Measurements from ENCODE around the gene ARHGAP8.

The ARHGAP8 gene

DNA sequence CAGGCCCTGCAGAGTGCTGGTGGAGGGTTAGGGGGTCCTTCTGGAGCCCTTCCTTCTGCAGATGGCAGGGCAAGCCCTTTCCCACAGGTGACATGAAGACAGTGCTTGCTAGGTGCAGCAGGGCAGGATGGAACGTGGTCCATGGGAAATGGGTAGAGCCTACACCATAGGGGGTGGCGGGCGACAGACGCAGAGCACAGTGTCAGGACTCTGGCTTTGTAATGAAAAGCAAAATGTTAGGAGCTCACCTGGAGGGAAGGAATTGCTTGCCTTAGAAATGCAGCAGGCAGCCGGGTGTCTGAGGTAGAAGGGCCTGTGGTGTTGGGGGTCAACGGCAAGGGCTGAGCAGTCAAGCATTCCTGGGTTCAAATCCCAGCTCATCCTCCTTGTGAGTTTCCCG lies 54.9 kb downstream of the ARHGAP8 start:
- no peak for FAIRE-seq

DNA sequence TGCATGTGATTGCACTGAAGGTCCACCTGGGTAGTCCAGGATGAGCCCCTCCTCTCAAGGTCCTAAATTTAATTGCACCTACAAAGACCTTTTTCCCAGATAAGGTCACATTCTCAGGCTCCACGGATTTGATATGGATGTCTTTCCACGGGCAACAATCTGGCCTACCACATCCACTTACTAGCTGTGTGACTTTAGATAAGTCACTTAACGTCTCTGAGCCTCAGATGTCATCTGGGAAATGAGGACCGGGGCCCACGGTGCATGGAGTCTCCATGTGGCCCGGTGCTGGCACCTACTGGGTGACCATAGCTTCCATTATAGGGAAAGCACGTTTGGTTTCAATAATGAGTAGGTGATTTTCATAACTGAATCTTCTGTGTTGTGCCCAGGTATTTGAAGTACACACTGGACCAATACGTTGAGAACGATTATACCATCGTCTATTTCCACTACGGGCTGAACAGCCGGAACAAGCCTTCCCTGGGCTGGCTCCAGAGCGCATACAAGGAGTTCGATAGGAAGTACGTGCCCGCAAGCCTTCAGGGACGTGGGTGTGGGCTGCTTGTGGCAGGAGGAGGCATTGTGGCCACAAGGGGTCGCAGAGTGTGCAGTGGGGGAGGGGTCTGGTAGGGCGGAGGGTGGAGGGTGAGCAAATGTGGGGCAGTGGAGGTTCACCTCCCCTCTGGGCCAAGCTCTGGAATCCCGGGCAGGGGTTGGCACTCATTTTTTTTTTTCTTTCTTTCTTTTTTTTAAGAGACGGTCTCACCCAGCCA lies 55.7 kb downstream of the ARHGAP8 start:
- no peak for FAIRE-seq

DNA sequence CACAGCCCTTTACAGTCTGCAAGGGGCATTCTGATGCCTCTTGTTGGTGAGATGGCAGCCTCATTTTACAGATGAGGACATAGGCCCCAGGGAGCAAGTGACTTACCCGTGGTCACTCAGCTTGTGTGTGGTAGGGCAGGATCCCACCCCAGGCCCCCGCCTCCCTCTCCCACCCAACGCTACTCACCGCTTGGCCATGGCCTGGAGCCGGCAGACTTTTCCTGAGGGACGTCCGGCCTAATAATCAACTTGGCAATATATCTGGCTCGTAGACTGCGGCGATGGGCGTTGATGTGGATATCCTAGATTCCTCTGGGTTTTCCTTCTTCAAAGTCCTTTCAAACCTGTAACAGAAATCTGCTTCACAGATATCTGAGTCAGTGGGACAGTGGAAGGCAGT lies 57.1 kb downstream of the ARHGAP8 start:
- FAIRE-seq, result no peak

DNA sequence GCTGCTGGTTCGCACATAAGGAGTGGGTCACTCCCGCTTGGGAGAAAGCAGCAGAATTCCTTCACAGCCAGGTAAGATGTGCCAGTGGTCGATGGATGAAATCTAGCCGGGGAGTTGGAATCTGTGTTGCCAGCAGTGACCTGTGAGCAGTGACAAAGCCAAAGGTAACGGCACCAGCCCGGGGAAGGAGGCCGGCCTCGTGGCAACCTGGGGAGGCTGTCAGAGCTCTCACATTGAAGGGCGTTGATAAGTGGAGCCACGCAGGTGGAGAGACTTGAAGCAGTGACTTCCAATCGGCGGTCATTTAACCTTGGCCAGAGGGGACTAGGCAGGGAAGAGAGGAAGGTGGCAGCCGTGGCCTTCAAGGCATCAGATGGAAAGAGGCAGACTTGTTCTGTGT lies 58.8 kb downstream of the ARHGAP8 start:
- no peak for FAIRE-seq

DNA sequence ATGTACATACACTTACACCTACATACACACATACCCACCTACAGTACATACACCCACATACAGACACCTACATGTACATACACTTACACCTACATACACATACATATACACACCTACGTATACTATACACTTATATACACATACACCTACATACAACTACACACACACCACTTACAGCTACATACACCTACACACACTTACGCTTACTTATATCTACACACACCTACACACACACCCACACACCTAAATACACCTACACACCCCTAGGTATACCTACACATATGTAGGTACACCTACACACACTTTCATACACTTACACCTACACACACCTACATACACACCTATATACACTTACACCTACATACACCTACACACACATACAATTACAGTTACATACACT lies 61.0 kb downstream of the ARHGAP8 start:
- FAIRE-seq, result no peak

DNA sequence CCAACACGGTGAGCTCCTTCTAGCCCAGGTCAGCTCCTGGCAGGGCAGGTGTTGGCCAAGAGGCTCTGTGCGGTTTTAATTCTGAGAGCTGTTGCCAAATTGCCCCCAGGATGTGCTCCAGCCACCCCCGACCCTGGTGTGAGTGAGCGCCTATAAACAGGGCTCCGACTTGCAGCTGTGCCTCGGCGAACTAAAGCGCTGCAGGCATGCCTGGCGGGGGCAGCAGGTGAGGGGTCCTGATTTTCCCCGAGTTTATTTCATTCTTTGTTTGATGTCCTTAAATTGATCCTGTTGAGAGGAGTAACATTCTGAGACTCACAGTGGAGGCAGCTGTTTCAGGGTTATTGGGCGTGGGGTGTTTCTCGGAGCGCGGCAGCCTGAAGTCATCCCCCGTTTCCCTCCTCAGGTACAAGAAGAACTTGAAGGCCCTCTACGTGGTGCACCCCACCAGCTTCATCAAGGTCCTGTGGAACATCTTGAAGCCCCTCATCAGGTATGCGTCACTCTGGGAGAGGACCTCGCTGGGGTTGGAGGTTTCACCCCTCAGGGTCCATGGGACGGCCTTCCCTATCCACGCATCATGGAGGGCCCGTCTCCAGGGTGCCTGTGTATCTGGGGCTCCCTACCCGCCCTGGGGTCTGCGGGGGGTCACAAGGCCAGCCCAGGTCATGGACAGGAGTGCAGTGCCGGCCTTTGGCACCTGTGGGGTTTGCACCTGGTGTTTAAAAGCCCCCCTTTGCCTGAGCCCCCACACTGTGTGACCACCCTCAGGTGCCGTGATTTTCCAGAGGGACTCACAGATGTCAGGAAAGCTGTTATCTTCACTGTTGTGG lies 62.1 kb downstream of the ARHGAP8 start:
- no peak for FAIRE-seq

DNA sequence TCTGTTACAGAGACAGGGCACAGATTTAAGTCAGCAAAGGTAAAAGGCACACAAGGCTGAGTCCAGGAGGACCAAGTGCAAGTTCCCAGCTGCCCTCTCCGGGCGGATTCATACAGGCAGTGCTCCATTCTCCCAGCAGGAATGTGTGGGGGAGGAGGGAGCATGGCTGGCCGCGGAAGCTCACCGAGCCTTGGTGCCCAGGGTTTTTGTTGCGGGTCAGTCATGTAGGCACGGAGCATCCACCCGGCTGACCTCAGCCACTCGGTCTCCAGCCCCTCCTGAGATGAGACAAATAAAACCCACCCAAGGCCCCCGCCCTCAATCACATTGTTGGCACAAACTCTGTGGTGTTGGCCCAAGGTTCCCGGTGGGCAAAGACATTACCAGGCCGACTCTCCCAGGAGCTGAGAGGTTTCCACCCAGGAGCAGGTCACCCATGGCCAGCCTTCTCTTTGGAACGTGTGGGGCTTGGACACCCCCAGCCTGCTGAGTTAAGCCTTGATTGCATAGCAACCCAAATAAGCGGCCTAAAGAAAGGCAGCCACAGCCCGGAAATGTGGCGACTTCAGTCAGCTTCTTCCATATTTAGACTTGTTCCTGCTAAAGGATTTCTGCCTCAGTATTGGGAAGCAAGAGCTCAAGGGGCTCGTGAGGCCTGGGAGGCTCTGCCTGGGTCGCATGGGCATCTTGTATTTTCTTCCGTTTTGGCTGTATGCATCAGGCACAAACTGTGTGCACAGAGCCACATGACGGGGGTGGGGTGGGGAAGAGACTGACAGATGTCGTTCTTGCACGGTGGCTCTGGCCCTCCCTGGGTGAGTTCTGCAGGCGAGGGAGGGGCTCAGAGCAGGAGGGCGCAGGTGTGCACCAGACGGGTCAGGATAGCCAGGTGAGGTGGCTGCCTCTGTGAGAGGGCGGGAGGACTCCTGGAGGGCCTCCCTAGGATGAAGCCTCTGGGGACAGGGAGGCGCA lies 63.0 kb downstream of the ARHGAP8 start:
- no peak for FAIRE-seq

DNA sequence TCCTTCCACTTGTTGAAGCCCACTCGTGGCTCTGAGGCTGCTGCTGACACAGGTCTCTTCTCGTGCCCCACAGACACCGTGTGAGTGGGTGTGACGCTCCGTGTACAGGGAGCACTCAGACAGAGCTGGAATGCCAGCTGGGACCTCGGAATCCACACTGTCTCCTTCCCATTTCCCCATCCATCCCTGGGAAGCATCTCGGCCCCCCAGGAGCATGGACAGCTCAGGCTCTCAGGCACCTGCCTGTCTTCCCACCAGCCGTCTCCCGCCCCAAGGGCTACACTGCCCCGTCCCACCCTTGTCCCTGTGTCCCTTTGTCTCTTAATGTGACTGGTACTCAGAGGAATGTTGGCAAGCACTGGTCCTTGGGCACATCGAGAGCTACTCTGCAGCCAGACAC lies 63.8 kb downstream of the ARHGAP8 start:
- FAIRE-seq, result no peak

DNA sequence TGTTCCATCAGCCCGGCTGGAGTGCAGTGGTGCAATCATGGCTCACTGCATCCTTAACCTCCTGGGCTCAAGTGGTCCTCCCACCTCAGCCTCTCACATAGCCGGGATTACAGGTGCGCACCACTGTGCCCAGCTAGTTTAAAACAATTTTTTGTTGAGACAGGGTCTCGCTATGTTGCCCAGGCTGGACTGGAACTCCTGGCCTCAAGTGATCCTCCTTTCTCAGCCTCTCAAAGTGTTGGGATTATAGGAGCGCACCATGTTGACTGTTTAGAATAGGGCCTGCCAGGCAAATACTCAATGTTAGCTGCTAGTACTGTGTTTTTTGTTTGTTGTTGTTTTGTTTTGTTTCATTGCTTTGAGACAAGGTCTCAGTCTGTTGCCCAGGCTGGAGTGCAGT lies 66.4 kb downstream of the ARHGAP8 start:
- no peak for FAIRE-seq

DNA sequence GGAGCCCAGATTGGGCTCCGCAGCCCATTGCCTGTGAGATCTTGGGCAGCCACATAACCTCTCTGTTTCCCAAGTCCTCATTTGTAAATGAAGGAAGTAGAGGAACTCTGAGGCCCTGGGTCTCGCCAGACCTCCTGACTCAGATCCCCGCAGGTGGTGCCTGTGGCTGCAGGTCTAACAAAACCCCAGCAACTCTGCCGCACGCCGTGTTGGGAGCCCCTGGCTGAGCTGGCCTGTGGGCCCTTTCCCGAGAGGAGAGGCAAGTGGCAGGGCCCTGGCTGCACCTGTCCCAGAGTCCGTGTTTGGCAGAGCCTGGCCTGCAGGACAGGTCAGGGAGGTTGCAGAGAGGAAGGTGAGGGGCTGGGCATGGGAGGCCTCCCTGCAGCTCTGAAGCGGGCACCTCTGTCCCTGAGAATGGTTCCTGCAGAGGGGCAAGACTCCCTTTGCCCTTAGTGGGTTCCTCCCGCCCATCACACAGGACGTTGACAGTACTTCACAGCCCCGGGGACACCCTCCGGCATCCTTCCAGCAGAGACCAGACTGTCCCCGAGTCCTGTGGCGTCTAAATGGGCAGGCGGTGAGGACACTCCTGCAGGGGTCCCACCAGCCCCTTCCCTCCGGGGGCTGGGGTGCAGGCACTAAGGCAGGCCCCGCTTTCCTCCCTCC lies 67.7 kb downstream of the ARHGAP8 start:
- FAIRE-seq, result no peak

DNA sequence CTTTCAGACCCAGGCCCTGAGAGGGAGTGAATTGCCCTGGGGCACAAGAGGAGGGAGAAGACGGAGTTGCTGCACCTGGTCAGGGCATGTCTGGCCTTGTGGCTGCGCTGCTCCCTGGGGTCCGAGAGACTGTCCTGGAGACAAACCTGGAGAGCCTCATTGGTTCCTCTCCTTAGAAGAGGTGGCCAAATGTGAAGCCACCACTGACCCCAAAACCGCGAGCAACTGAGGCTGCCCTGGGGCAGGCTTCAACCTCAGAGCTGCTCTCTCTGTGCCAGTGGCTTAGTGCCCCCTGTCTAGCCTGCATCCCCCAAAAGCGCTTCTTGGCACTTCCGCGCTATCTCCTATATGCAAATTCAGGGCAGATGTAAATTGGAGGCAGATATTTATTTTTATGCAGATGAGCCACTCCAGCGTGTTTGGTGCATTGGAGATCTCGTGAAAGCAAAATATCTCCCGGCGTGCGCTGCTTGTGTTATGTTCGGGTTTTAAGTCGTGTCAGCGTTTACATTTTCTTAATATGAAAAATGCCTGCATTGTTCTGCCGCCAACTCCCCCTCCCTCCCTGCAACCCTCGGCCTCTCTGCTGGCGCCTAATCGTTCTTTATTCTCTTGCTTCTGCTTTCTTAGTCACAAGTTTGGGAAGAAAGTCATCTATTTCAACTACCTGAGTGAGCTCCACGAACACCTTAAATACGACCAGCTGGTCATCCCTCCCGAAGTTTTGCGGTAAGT lies 69.5 kb downstream of the ARHGAP8 start:
- FAIRE-seq, result no peak

DNA sequence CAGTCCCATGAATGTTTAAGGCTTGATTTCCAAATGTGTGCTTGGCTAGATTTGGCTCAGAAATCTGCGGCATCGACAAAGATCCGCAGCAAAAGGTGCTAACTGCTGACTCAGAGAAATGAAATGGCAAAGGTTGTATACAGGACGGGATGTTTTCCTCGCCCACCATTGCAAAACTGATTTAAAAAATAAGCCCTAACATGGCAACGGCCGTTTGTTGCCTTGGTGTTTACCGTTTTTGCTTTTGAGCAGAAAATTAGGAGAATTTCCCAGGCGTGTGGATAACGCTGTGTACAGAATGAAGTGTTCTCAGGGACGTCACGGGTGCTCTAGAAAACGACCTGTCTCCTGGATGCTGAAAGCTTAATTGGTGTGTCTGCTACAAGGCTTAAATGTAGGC lies 70.2 kb downstream of the ARHGAP8 start:
- no peak for FAIRE-seq

DNA sequence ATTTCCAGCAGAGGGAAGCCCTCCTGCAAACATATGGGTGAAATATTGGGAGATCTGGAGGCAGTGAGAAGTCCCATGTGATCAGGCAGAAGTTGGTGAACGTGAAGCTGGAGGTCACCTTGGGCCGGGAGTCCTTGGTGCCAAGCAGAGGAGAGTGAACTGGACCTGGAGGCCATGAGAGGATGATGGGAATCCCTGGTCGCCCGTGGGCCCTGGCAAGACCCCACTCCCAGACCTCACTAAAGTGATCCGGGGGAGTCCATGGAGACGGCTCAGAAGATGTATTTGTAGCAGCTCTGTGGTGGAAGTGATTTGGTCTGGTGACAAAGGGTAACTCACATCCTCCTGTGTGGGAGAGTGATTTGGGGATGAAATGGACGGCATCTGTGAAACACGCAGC lies 71.0 kb downstream of the ARHGAP8 start:
- FAIRE-seq, result no peak

DNA sequence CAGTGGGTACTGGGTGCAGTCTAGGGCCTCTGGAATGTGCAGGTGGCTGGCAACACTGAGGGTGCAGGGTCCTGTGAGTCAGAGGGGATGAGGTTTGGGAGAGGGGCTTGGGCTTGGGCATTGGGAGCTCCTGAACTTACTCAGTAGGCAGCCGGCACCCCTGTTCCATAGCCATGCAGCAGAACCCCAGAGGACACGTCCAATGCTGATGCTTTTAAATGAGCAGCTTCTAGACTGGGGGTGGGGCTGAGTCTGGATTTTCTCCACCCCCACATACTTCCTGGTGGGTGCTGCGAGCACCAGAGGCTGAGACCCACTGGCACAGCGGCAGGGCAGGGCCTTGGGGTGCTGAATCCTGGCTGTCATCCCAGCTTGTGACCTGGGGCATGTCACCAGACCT lies 71.4 kb downstream of the ARHGAP8 start:
- no peak for FAIRE-seq

DNA sequence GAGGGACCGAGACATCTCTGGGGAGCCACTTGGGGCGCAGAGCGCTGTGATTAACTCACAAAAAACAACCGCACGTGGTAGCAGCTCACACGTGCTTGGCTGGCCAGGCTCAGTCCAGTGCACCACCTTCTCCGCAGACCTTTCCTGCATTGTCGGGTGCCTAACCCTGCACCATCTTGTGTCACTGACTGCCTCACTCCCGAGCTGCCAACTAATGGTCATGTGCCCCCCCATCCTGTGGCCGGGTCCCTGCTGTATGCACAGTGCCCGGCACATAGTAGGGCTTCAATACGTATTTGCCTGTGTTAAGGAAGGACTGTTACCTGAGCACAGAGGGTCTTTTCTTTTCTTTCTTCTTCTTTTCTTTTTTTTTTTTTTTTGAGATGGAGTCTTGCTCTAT lies 71.9 kb downstream of the ARHGAP8 start:
- no peak for FAIRE-seq

DNA sequence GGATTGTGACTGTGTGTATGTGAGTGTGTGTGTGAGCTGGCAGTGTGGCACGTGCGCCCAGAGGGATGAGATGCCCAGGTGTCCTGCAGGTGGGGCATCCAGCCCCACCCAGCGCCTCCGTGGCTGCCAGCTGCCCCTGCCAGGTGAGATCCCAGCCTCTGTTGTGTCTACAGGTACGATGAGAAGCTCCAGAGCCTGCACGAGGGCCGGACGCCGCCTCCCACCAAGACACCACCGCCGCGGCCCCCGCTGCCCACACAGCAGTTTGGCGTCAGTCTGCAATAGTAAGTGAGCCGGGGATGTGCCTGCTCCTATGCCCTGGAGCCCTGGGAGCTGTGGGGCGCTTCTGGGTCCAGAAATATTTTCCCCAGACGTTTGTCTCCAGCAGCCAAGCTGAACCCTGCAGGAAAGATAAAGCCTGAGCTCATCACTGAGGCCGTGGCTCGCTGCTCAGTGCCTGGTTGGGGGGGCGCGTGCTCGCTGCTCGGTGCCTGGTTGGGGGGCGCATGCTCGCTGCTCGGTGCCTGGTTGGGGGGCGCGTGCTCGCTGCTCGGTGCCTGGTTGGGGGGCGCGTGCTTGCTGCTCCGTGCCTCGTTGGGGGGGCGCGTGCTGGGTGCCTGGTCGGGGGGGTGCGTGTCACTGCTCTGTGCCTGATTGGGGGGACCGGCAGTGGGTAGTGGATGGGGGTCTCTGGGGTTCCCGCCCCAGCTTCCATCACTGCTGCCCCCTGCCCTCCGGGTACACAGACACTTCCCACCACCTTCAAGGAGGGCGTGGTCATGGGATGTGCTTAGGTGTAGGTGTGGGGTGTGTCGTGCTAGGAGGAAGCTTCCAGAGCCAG lies 73.2 kb downstream of the ARHGAP8 start:
- no peak for FAIRE-seq

DNA sequence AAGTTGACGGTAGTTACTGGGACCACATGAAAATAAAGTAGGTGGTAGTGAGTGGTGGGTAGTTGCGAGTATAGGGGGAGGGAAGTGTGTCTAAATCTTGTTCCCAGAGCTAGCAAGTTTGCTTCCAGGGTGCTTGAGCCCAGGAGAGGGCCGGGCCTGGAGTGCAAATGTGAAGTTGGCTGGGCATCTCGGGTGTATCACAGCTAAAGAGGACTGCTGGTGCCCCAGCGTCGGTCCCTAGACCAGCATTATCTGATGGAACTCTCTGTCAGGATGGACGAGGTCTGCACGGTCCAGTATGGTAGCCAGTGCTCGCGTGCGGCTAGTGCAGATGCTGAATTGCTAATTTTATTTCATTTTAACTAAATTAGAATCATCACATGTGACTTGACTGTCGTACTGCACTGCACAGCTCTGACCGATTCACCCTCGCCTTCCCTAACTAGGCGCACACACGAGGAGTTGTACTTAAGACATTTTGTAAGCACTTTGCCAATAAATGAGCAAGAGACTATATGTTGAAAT lies 75.4 kb downstream of the ARHGAP8 start:
- FAIRE-seq, result no peak

DNA sequence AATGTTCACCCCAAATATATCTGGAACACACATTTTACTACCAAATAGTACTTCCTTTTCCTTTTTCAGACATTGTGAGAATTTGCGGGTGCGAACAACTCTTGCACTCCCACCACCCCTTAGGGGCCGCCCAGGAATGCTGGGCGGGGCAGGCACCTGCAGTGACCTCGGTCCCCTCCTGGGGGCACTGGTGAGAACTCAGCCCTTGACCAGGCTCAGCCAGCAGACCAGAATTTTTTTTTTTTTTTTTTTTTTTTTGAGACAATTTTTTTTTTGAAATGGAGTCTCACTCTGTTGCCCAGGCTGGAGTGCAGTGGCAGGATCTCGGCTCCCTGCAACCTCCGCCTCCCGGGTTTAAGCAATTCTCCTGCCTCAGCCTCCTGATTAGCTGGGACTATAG lies 75.8 kb downstream of the ARHGAP8 start:
- no peak for FAIRE-seq

DNA sequence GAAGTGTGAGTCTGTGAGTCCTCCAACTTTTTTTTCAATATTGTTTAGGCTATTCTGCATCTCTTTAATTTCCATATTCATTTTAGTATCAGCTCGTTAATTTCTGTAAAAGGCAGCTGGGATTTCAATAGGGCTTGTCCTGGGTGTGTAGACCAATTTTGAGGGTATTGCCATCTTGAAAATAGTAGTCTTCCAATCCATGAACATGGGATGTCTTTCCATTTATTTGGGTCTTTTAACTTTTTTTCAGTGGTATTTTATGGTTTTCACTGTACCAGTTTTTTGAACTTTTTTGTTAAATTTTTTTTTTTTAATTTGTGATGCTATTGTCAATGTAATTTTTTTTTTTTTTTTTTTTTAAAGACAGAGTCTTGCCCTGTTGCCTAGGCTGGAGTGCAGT lies 79.5 kb downstream of the ARHGAP8 start:
- FAIRE-seq, result no peak

DNA sequence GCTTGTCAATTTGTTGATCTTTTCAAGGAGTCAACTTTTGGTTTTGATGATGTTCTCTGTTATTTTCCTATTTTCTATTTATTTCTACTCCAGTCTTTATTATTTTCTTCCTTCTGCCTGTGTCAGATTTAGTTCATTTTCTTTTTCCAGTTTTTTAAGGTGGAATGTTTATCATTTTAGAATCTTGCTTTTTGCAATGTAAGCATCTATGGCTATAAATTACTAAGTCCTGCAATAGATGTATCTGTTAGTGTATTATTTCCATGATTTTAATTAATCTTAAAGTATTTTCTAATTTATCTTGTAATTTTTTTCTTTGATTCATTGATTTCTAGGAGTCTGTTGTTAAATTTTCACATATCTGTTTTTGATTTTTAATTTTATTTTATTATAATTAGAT lies 81.7 kb downstream of the ARHGAP8 start:
- peak; percentile 37 for FAIRE-seq

DNA sequence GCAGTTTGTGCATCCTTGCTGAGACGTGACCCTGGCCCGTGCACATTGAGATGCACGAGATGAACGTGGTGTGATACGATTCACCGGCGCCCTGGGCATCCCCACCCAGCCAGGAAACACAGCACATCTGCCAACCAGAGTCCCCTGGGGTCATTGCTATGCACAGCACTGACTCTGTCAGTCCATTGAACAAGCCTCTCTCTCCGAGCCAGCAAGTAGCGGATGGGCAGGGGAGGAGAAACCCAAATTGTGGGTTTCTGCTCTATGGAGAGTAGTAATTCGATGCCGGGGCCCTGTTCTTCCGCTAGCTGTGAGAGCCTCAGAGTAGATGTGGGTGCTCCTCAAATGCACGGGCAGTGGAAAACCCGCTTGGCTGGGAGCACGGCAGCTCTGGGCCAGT lies 85.1 kb downstream of the ARHGAP8 start:
- no peak for FAIRE-seq

Data from TTC549 (cell line).